ENCODE results near the gene DLG3. TPM values are rescaled to one million over a fixed set of nuclear protein-coding genes. Genes with fewer than 3 reads are reported as not detected.

The DLG3 gene
- total and polyA plus RNA-seq, 2 donors, result 14.0 to 23.7 TPM

GRCh38 chrX:70446380-70447350 is 2.0 kb downstream of the DLG3 start:
- Histone ChIP-seq H3K4me3 (ENCODE audit: low read depth, low read length) (no peak overlapping the region), H3K4me1 (ENCODE audit: insufficient read depth) (no peaks in the 10 kb centered on the region), H3K36me3 (ENCODE audit: insufficient read depth) (no peaks in the 10 kb centered on the region), H3K27ac (ENCODE audit: low read depth) (no peak overlapping the region)
- no peak for DNase-seq (ENCODE audit: extremely low spot score)
- WGBS, result 80% methylated on average over 16 of the region's 16 CpGs

DNA sequence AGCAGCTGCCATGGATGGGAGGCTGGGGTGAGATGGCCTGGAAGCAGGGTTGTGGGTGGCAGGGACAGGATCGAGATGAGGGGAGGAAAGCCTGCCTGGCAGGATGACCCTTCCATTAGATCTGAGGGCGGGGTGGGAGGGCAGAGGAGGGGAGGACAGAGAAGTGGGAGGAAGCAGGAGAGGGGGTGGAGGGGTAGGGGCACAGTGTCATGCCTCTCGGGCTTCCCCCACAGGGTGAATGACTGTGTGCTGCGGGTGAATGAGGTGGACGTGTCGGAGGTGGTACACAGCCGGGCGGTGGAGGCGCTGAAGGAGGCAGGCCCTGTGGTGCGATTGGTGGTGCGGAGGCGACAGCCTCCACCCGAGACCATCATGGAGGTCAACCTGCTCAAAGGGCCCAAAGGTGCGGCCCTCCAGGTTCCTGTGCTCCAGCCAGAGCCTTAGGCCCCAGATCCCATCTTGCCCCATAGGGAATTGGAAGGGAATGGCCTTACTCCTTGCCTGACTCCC is 4.9 kb downstream of the DLG3 start:
- Histone ChIP-seq H3K36me3 (ENCODE audit: insufficient read depth) (no peaks in the 10 kb centered on the region), H3K4me1 (ENCODE audit: insufficient read depth) (no peaks in the 10 kb centered on the region), H3K27ac (ENCODE audit: low read depth) (no peak overlapping the region), H3K4me3 (ENCODE audit: low read depth, low read length) (no peak overlapping the region)
- 93% methylated on average over 14 of the region's 14 CpGs for WGBS
- no peak for DNase-seq (ENCODE audit: extremely low spot score)

GRCh38 chrX:70452143-70452733 is 7.6 kb downstream of the DLG3 start:
- no peak for DNase-seq (ENCODE audit: extremely low spot score)
- Histone ChIP-seq H3K36me3 (ENCODE audit: insufficient read depth) (no peaks in the 10 kb centered on the region), H3K4me3 (ENCODE audit: low read depth, low read length) (peak overlapping the region; percentile 50), H3K27ac (ENCODE audit: low read depth) (no peak overlapping the region), H3K4me1 (ENCODE audit: insufficient read depth) (no peaks in the 10 kb centered on the region)
- under 1% methylated on average over 39 of the region's 39 CpGs for WGBS

DNA sequence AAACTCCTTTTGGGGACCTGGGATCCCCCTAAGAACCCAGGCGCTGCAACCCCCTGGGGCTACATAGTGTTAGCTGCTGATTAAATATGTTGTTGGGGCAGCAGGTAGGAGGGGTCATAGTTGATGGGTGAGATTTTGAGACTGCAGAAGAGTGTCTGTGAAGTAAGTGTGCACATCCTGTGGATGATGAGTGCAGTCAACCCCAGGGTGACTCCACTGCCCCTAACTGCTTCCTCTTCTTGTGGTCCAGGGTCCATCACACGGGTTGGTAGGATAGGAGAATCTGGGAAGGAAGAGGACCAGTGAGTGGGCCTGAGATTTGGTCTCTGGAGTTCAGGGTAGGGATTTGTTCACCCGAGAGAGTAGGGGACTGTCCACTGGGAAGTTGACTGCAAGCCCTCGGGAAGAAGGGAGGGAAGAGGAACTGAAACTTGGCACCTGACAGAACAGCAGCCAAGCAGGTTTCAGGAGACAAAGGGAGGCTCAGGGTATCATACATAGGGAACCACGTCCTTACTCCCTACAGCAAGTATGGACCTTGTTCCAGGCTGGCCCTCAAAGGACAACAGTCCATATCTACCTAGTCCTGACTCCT is 8.5 kb downstream of the DLG3 start:
- Histone ChIP-seq H3K27ac (ENCODE audit: low read depth) (no peak overlapping the region), H3K4me3 (ENCODE audit: low read depth, low read length) (peak overlapping the region; percentile 50), H3K36me3 (ENCODE audit: insufficient read depth) (no peaks in the 10 kb centered on the region), H3K4me1 (ENCODE audit: insufficient read depth) (no peaks in the 10 kb centered on the region)
- WGBS, result 62% methylated on average over 5 of the region's 5 CpGs
- no peak for DNase-seq (ENCODE audit: extremely low spot score)

DNA sequence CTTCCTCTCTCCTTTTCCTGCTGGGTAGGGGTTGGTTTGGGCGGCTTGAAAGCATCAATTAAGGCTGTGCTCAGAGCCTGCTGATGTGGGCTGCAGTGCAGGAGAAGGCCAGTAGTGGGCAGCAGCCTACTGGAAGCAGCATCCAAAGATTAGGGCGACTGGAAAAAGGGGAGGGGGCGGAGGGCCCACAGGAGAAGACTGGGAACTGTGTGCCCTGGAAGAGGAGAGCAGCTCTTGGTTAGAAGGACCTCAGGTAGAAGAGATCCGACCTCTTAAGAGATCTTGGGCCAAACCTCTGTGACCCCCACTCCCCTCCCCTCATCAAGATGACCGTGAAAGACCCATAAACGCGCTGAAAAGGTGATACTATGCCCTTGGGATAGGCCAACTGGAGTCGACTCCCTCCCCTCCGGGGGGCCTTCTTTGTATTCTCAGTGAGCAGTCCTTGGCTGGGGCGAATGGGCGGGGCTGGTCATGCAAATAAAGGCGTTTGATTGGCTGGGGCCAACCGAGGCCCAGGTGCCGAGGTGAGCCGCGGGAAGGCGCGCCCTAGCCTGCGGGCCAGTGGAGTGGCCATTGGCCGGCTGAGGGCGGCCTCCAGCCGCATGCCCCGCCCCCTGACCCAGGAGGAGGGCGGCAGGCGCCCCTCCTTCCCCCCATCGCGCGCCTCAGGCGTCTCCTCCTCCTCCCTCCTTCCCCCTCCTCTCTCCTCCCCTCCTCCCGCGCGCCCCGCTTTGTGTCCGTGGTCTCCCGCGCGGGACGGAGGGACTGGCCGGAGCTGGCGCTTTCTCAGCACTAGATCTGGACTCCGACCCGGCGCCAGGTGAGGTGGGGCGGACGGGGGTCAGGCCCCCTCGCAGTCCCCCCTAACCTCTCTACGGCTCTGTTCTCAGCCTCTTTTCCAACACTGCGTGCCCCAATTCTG is 10.1 kb downstream of the DLG3 start:
- no peaks in the 10 kb centered on the region for H3K36me3 ChIP-seq (ENCODE audit: insufficient read depth)
- H3K27ac ChIP-seq (ENCODE audit: low read depth), result peak overlapping the region; percentile 93
- no peaks in the 10 kb centered on the region for H3K4me1 ChIP-seq (ENCODE audit: insufficient read depth)
- 2% methylated on average over 46 of the region's 48 CpGs for WGBS
- H3K4me3 ChIP-seq (ENCODE audit: low read depth, low read length), result peak overlapping the region; percentile 73
- DNase-seq (ENCODE audit: extremely low spot score), result no peak

DNA sequence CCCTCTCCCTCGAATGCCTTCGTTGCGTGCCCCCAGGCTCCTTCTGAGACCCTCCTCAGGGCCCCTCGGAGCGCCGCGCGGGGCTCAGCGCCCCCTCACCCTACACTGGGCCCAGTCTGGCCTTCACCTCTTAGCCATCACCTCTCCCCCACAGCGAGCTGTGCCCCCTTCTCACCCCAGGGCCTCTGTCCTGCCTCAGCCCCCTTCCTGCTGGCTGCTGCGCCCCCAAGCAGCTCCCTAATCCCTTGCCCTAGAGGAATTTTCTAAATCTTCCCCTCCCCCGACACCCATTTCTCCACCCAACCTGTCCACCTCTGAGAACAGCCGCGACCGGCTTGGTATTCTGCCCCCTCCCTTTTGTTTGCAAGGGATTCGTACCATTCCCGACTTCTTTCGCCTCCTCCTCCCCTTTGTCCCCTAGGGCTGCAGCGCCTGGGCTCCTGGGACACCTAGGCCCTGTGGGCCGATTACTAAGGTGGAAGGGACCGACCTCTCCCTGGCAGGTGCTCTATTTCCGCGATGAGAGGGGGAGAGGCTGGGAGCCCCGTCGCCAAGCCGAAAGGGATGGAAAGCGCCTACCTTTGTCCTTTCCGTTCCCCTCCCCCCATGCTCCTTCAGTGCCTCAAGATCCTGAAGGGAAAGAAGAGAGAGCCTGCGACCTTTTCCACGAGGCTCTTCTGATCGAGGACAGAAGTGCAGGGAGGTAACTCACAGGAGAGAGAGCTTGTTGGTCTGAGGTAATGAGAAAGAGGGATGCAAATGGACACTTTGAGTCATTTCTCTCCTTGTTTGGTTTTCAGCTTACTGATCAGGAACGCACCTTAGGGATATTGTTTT is 10.9 kb downstream of the DLG3 start:
- DNase-seq (ENCODE audit: extremely low spot score), result no peak
- Histone ChIP-seq H3K27ac (ENCODE audit: low read depth) (peak overlapping the region; percentile 93), H3K36me3 (ENCODE audit: insufficient read depth) (no peaks in the 10 kb centered on the region), H3K4me1 (ENCODE audit: insufficient read depth) (no peaks in the 10 kb centered on the region), H3K4me3 (ENCODE audit: low read depth, low read length) (peak overlapping the region; percentile 73)
- 13% methylated on average over 32 of the region's 32 CpGs for WGBS

- Histone ChIP-seq H3K4me3 (ENCODE audit: low read depth, low read length) (peak overlapping the region; percentile 73), H3K4me1 (ENCODE audit: insufficient read depth) (no peaks in the 10 kb centered on the region), H3K36me3 (ENCODE audit: insufficient read depth) (no peaks in the 10 kb centered on the region), H3K27ac (ENCODE audit: low read depth) (no peak overlapping the region)
- no peak for DNase-seq (ENCODE audit: extremely low spot score)
- WGBS, result 45% methylated on average over 2 of the region's 2 CpGs
These were observed 11.6 kb downstream of the DLG3 start for GRCh38 chrX:70456256-70456655.

DNA sequence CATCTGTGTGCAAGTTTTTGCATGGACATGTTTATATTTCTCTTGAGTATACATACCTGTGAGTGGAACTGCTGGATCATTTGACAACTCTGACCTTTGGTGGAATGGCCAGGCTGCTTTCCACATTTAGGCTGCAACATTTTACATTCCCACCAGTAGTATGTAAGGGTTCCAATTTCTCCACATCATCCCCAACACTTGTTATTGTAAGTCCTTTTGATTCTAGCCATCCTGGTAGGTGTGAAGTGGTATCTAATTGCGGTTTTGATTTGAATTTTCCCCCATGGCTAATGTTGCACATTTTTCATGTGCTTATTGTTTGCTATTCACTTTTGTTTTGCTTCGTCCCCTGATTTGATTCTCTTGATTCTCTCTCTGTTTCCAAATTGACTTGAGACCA is 16.4 kb downstream of the DLG3 start:
- no peak for DNase-seq (ENCODE audit: extremely low spot score)
- no peaks in the 10 kb centered on the region for H3K4me1 ChIP-seq (ENCODE audit: insufficient read depth)
- 98% methylated on average over 2 of the region's 2 CpGs for WGBS
- no peak overlapping the region for H3K27ac ChIP-seq (ENCODE audit: low read depth)
- H3K36me3 ChIP-seq (ENCODE audit: insufficient read depth), result no peaks in the 10 kb centered on the region
- H3K4me3 ChIP-seq (ENCODE audit: low read depth, low read length), result no peak overlapping the region

- DNase-seq (ENCODE audit: extremely low spot score), result no peak
- Histone ChIP-seq H3K4me3 (ENCODE audit: low read depth, low read length) (no peak overlapping the region), H3K27ac (ENCODE audit: low read depth) (no peak overlapping the region), H3K4me1 (ENCODE audit: insufficient read depth) (no peaks in the 10 kb centered on the region), H3K36me3 (ENCODE audit: insufficient read depth) (no peaks in the 10 kb centered on the region)
These were observed 19.4 kb downstream of the DLG3 start for GRCh38 chrX:70464051-70464450.

GRCh38 chrX:70466968-70467367 is 22.3 kb downstream of the DLG3 start:
- DNase-seq (ENCODE audit: extremely low spot score), result no peak
- H3K27ac ChIP-seq (ENCODE audit: low read depth), result no peak overlapping the region
- no peaks in the 10 kb centered on the region for H3K4me1 ChIP-seq (ENCODE audit: insufficient read depth)
- H3K36me3 ChIP-seq (ENCODE audit: insufficient read depth), result no peaks in the 10 kb centered on the region
- no peak overlapping the region for H3K4me3 ChIP-seq (ENCODE audit: low read depth, low read length)

- WGBS, result 91% methylated on average over 1 of the region's 1 CpG
- H3K4me3 ChIP-seq (ENCODE audit: low read depth, low read length), result no peak overlapping the region
- DNase-seq (ENCODE audit: extremely low spot score), result no peak
- H3K4me1 ChIP-seq (ENCODE audit: insufficient read depth), result no peaks in the 10 kb centered on the region
- H3K27ac ChIP-seq (ENCODE audit: low read depth), result no peak overlapping the region
- no peaks in the 10 kb centered on the region for H3K36me3 ChIP-seq (ENCODE audit: insufficient read depth)
These were observed 24.1 kb downstream of the DLG3 start for GRCh38 chrX:70468709-70469108.

DNA sequence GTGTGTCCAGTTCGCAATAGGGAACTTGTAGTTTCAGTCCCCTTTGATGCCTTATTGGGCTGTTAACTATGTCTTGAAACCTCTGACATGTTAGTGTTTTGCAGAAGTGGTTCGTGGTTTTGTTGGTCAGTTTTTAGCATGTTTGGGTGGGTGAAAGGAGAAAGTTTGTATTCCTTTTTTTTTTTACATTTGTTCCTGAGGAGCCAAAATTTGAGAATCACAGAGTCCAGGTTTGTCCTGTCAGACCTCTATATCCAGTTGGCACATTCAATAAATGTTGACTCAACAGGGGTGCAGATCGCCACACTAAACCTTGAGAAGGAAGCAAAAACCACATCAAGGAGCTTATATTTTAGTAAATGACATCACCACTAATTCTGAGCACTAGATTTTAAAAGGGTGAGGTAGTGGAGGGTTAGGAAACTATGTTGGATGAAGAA is 26.2 kb downstream of the DLG3 start:
- Histone ChIP-seq H3K4me3 (ENCODE audit: low read depth, low read length) (no peak overlapping the region), H3K36me3 (ENCODE audit: insufficient read depth) (no peaks in the 10 kb centered on the region), H3K27ac (ENCODE audit: low read depth) (no peak overlapping the region), H3K4me1 (ENCODE audit: insufficient read depth) (no peaks in the 10 kb centered on the region)
- DNase-seq (ENCODE audit: extremely low spot score), result no peak
- 75% methylated on average over 3 of the region's 3 CpGs for WGBS
